ENCODE results near the gene SPIN1.

DNA sequence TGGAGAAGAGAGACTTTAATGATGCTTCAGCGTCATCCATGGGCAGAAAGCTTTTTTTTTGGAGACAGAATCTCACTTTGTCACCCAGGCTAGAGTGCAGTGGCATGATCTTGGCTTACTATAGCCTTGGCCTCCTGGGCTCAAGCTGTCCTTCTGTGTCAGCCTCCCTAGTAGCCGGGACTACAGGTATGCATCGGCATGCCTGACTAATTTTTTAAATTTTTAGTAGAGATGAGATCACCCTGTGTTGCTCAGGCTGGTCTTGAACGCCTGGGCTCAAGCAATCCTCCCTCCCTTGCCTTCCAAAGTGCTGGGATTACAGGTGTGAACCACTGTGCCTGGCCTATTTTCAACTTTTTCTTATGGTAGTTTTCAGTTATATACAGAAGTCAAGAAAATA, 23.2 kb downstream of the SPIN1 start:
- TF ChIP-seq POLR2AphosphoS5 (IDR thresholded peaks at IDR 0.05; ENCODE audit: low read depth, low read length): no peak
- TF ChIP-seq, protein P1, sequence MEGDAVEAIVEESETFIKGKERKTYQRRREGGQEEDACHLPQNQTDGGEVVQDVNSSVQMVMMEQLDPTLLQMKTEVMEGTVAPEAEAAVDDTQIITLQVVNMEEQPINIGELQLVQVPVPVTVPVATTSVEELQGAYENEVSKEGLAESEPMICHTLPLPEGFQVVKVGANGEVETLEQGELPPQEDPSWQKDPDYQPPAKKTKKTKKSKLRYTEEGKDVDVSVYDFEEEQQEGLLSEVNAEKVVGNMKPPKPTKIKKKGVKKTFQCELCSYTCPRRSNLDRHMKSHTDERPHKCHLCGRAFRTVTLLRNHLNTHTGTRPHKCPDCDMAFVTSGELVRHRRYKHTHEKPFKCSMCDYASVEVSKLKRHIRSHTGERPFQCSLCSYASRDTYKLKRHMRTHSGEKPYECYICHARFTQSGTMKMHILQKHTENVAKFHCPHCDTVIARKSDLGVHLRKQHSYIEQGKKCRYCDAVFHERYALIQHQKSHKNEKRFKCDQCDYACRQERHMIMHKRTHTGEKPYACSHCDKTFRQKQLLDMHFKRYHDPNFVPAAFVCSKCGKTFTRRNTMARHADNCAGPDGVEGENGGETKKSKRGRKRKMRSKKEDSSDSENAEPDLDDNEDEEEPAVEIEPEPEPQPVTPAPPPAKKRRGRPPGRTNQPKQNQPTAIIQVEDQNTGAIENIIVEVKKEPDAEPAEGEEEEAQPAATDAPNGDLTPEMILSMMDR (IDR thresholded peaks at IDR 0.05): no peak
- TF ChIP-seq TCF7L2 (IDR thresholded peaks at IDR 0.05; ENCODE audit: low read depth, low read length): no peak
- TF ChIP-seq, protein P2, sequence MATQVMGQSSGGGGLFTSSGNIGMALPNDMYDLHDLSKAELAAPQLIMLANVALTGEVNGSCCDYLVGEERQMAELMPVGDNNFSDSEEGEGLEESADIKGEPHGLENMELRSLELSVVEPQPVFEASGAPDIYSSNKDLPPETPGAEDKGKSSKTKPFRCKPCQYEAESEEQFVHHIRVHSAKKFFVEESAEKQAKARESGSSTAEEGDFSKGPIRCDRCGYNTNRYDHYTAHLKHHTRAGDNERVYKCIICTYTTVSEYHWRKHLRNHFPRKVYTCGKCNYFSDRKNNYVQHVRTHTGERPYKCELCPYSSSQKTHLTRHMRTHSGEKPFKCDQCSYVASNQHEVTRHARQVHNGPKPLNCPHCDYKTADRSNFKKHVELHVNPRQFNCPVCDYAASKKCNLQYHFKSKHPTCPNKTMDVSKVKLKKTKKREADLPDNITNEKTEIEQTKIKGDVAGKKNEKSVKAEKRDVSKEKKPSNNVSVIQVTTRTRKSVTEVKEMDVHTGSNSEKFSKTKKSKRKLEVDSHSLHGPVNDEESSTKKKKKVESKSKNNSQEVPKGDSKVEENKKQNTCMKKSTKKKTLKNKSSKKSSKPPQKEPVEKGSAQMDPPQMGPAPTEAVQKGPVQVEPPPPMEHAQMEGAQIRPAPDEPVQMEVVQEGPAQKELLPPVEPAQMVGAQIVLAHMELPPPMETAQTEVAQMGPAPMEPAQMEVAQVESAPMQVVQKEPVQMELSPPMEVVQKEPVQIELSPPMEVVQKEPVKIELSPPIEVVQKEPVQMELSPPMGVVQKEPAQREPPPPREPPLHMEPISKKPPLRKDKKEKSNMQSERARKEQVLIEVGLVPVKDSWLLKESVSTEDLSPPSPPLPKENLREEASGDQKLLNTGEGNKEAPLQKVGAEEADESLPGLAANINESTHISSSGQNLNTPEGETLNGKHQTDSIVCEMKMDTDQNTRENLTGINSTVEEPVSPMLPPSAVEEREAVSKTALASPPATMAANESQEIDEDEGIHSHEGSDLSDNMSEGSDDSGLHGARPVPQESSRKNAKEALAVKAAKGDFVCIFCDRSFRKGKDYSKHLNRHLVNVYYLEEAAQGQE (IDR thresholded peaks at IDR 0.05; ENCODE audit: insufficient read depth in 1 of 2, low read depth in 2 of 2, low read length in 1 of 2): no peak
